ENCODE results near the gene SH3BP5.

Gene SH3BP5

GRCh38 chr3:15272426-15273196 lies 59.8 kb downstream of the SH3BP5 start:
- DNase-seq = no peak

- peak; percentile 66 for DNase-seq
Measured at GRCh38 chr3:15271785-15272381, 60.5 kb downstream of the SH3BP5 start.

DNA sequence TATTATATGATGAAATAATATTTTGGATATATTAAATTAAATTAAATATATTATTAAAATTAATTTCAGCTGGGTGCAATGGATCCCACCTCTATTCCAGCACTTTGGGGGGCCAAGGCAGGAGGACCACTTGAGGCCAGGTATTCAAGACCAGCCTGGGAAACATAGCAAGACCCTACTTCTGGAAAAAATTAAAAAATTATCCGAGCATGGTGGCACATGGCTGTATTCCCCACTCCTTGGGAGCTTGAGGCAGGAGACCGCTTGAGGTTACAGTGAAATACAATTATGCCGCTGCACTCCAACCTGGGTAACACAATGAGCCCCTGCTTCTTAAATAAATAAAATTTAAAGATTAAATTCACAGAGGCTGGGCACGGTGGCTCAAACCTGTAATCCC lies 61.4 kb downstream of the SH3BP5 start:
- DNase-seq = no peak

DNA sequence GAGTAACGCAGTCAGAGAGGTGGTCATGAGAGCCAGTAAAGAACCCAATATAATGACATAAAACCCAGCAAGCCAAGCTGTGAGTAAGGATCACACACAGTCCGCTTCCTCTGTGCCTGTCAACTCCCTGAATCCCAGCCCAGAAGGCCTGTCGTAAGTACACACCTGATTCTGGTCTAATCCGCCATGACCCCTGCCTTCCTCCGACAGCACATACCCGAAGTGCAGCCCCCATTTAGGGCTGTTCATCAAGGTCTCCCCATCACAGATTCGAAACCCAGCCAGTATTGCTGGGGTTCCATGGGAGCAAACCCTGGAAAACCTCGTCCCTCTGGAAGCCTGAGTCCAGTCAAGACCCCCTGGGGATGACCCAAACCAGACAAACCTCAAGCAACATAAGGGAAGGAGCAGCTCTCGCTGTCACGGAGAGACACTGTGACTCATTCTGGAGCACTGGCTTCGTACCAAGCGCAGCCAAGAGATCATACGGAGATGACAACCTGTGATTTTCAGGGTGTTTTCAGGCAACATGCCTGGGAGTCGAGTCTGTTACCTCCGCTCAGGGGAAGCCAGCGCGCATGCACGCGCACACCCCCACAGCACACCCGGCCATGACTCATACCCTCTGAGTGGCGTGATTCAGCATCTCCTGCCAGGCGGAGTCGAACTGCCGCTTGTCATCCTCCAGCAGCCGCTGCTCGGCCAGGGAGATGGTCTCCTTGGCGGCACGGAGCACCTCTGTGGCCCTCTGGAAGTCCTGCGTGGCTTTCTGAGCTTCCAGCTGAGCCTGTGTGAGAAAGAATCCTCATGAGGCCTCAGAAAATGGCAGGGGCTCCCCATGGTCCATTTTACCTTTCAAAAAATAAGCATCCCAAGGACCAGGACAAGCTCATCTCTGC lies 63.0 kb downstream of the SH3BP5 start:
- DNase-seq = peak; percentile 93

DNA sequence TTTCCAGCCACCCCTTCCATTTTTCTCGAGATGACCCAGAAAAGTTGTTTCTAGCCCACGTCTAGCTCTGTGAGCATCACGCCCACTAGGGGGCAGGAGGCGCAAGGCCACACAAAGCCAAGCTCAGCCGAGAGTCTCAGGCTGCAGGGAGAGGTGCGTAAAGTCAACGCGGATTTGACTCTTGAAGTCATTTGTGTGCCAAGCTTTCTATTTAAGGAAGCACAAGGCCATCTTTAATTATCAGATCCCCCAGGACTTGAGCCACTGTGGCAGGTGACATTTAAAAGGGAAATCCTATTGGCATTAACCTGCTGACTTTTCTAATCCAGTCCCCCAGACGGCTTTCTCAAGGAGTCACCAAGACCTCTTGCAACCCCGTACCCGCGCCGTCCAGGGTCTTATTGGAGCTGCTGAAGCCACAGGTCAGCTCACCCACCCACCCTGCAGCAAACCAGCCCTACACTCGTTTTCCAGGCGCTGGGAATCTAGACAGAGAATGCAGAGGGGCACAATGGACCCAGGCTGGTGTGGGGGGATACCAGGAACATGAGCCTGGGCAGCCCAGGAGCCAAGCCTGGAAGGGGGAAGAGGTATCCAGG lies 64.3 kb downstream of the SH3BP5 start:
- DNase-seq = peak; percentile 84

GRCh38 chr3:15267502-15267901 lies 64.9 kb downstream of the SH3BP5 start:
- DNase-seq = no peak

- DNase-seq = no peak
Measured at GRCh38 chr3:15266510-15267376, 65.6 kb downstream of the SH3BP5 start.

DNA sequence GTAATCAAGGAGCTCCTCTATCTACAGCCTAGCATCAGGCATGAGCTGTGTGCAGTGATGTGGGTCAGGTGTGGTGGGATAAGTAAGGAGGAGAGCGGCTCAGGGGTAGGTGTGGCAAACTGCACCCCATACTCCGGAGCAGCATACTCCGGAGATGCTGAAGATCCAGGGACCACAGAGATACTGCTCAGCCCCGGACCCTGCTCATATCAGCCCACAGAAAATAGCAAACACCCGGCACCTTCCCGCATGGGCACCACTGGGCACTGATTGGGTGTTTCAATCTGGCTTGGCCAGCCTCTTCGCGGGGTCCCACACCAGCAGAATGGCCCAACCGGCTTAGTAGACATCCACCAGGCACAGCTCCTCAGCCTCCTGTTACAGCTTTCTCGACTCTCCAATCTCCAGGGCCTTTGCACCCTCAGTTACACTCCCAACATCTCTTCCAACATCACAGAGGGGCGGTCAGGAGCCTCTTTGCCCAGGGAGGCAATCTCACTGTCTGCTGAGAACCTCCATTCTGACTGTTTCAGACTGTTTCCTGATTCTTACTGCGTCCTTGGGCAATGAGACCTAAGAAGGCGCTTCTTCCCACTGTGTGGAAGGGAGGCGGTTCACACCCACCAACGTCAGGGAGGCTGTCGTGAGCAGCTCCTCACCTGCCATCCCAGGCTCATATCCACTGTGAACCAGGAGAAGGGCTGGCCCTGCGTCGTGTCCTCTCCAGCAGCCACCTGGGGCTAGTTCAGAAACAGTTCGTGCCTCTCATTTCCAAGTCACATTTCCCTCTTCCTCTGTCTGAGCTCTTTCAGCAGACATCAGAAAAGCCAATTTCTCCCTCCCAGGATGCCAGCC lies 66.5 kb downstream of the SH3BP5 start:
- DNase-seq = no peak

- DNase-seq = no peak
Measured at GRCh38 chr3:15264486-15264885, 67.9 kb downstream of the SH3BP5 start.

DNA sequence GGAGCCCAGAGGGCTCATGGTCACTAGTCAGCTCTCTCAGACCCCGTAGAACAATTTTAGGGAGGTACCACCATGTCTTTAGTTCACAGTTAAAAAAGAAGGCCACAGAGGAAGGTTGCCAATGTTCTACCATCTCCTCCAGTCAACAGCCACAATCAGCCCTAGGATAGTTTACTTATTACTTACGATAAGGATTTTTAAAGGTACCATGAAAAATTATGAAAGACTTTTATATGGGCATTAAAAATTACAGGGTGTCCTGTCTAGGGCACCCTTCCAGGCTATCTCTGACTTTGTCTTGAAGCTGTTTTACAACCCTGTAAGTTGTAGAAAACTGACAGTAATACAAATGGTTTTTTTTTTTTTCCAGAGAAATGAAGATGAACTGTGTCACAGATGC lies 68.5 kb downstream of the SH3BP5 start:
- no peak for DNase-seq

- no peak for DNase-seq
Measured at GRCh38 chr3:15263120-15263519, 69.3 kb downstream of the SH3BP5 start.

GRCh38 chr3:15262021-15262420 lies 70.4 kb downstream of the SH3BP5 start:
- no peak for DNase-seq

DNA sequence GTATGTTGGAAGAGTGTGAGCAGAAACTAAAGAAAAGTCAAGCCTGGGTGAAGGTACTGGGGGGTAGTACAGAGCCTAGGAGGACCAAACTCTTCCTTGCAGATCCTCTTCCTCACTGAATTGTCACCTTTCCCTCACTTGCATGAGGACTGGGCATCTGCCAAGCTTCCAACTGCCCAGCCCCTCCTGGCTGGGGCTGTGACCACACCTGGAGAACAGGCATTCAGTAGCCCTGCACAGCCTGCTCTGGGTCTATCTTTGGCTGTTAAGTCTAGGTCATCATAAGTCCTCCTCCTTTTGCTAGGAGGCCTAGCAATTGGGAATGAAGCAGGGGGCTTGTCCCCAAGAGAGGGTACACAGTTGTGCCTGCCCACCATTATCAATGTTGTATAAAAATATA lies 71.1 kb downstream of the SH3BP5 start:
- DNase-seq = no peak

- DNase-seq = no peak
Measured at GRCh38 chr3:15260531-15260930, 71.9 kb downstream of the SH3BP5 start.

DNA sequence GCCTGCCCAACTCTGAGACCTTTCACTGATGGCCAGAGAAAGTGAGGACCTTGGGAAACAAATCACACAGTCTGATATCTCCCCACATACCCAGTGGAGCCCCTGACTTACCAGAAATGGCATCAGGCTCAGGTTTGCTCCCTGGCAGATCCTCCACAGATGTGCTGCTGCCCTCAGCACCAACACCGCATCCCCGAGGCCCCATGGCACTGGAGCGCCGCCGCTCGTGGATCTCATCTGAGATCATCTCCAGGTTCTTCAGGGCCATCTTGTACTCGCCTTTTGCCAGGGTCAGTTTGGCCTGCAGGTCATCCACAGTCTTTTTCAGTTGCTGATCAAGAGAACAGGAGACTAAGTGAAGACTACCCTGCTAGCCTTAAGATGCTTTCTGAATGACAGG lies 73.7 kb downstream of the SH3BP5 start:
- no peak for DNase-seq

- no peak for DNase-seq
Measured at GRCh38 chr3:15256861-15257341, 75.5 kb downstream of the SH3BP5 start.

DNA sequence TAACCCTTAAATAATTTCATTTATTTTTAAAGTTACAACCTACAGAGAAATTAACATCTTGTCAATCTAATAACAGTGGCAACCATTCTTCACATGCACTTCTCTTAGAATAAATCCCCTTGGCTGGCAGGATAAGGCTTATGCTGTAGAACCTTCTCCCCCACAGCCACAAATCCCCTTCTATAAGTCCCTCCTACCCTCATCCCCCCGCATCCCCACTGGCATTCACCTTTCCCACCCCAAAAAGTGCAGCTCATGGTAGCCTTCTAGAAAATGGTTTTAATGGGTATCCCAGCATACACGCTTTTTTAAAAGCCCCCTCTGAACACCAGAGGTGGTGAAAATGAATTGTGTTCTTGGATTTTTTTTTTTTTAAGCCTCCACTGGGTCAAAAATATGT lies 77.2 kb downstream of the SH3BP5 start:
- no peak for DNase-seq

- DNase-seq = no peak
Measured at GRCh38 chr3:15253023-15253697, 79.2 kb downstream of the SH3BP5 start.

GRCh38 chr3:15246186-15246585 lies 86.2 kb downstream of the SH3BP5 start:
- DNase-seq = no peak

DNA sequence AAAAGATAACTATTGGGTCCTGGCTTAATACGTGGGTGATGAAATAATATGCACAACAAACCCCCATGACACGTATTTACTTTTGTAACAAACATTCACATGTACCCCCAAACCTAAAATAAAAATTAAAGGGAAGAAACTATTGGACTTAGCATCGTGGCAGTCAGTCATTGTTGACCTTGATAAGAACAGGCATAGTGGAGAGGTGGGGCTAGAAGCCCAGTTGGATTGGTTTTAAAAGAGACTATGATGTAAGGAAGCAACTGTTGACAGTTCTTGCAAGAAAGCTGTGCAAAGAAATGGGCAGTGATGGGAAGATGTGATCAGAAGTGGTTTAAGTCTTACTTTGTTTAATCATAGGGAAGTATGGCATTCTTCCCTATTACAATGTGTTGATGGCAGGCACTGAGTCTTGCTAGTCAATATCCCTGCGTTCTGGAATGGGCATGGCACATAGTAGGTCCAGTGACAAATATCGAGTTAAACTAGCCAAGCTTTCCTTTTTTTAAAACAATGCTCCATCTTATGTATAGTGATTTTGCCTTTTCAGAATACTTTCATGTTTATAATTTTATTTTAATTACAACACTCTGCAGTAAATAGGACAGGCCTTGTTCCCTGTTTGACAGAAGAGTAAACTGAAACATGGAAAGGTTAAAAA lies 88.4 kb downstream of the SH3BP5 start:
- no peak for DNase-seq

Data from stimulated activated CD4-positive, alpha-beta T cell treated with anti-CD3 and anti-CD28 coated beads, Interleukin-1b, Interleukin-23, amount 100 ng/mL, for 48 hours (primary cell).